Activated T-cell treated with anti-CD3 and anti-CD28 coated beads for 1 hour (primary cell): ENCODE measurements around the gene GPATCH4.
"Not testable (repeated sequence)": the region's sequence is repeated elsewhere in the genome, so short reads cannot be mapped to it uniquely, and the experiment has no call there.

Experiments
- DNase-seq: peaks from one replicate; pipeline ENCODE4 v3.0.0-alpha.2; 2020; ENCODE audit warnings: low read depth

GPATCH4 gene

GRCh38 chr1:156601122-156601830, at the start of gene GPATCH4:
Gene GPATCH4, minus strand, starts transcription at chr1:156601479.
- DNase-seq = peak; percentile 59

- no peak for DNase-seq
These were observed 47.7 kb upstream of the GPATCH4 start for GRCh38 chr1:156648951-156649350.

GRCh38 chr1:156648496-156648895, 47.2 kb upstream of the GPATCH4 start:
- DNase-seq = no peak

- no peak for DNase-seq
These were observed 46.1 kb upstream of the GPATCH4 start for GRCh38 chr1:156647351-156647750.

- no peak for DNase-seq
These were observed 45.5 kb upstream of the GPATCH4 start for GRCh38 chr1:156646738-156647211.

GRCh38 chr1:156645666-156646065, 44.4 kb upstream of the GPATCH4 start:
- no peak for DNase-seq

GRCh38 chr1:156645056-156645455, 43.8 kb upstream of the GPATCH4 start:
- DNase-seq = no peak

GRCh38 chr1:156644640-156645039, 43.4 kb upstream of the GPATCH4 start:
- DNase-seq = no peak

- DNase-seq = no peak
These were observed 42.9 kb upstream of the GPATCH4 start for GRCh38 chr1:156644146-156644545.

GRCh38 chr1:156643778-156644092, 42.5 kb upstream of the GPATCH4 start:
- no peak for DNase-seq

- DNase-seq = no peak
These were observed 41.9 kb upstream of the GPATCH4 start for GRCh38 chr1:156643049-156643777.

GRCh38 chr1:156642265-156643048, 41.2 kb upstream of the GPATCH4 start:
- DNase-seq = no peak

GRCh38 chr1:156641761-156642264, 40.5 kb upstream of the GPATCH4 start, which contains the start of gene BCAN:
Gene BCAN, plus strand, starts transcription at chr1:156642117. Its CDS starts 3,938 bp downstream, at chr1:156646055.
- no peak for DNase-seq

- DNase-seq = no peak
These were observed 39.8 kb upstream of the GPATCH4 start for GRCh38 chr1:156640842-156641706.

- DNase-seq = no peak
These were observed 38.4 kb upstream of the GPATCH4 start for GRCh38 chr1:156639601-156640101.

GRCh38 chr1:156638189-156638985, 37.1 kb upstream of the GPATCH4 start:
- no peak for DNase-seq

- no peak for DNase-seq
These were observed 31.1 kb upstream of the GPATCH4 start for GRCh38 chr1:156632355-156632754.

- not testable (repeated sequence) for DNase-seq
These were observed 29.9 kb upstream of the GPATCH4 start for GRCh38 chr1:156631152-156631551.

GRCh38 chr1:156629823-156630449, 28.7 kb upstream of the GPATCH4 start:
- DNase-seq = no peak

- DNase-seq = no peak
These were observed 26.1 kb upstream of the GPATCH4 start for GRCh38 chr1:156627313-156627880.
